ENCODE data around the gene ACOT13.

- TF ChIP-seq EP300 (IDR thresholded peaks at IDR 0.05; ENCODE audit: borderline replicate concordance in 1 of 2, low read depth in 1 of 2, low read length in 1 of 2) = no peak
- no peak for TF ChIP-seq CTCF (IDR thresholded peaks at IDR 0.05)
- no peak for TF ChIP-seq EZH2phosphoT487 (IDR thresholded peaks at IDR 0.05; ENCODE audit: borderline replicate concordance, low read depth)
- no peak for TF ChIP-seq RFX5 (IDR thresholded peaks at IDR 0.05; ENCODE audit: low read length)
- TF ChIP-seq RXRA (IDR thresholded peaks at IDR 0.05; ENCODE audit: borderline replicate concordance, low read depth) = no peak
- no peak for TF ChIP-seq MAX (IDR thresholded peaks at IDR 0.05; ENCODE audit: low read depth)
- no peak for TF ChIP-seq YY1 (IDR thresholded peaks at IDR 0.05; ENCODE audit: low read depth)
- TF ChIP-seq USF1 (IDR thresholded peaks at IDR 0.05; ENCODE audit: borderline replicate concordance, low read depth) = no peak
- TF ChIP-seq PBX3 (IDR thresholded peaks at IDR 0.05) = no peak
- TF ChIP-seq POLR2AphosphoS5 (IDR thresholded peaks at IDR 0.05; ENCODE audit: low read depth, low read length) = no peak
These were observed 11.7 kb upstream of the ACOT13 start for GRCh38 chr6:24655215-24655614.

Measured in SK-N-SH (cell line).